Adrenal gland (tissue), 12 donors: Measurements from ENCODE around the gene YAP1. TPM values are rescaled to one million over a fixed set of nuclear protein-coding genes. Genes with fewer than 3 reads are reported as not detected.

Source experiments
- DNase-seq, 7 donors: peaks; one replicate each; pipeline ENCODE4 v3.0.0-alpha.2; 2019 to 2020
- H3K27ac ChIP-seq, 5 donors: fragments of 200-600 bp; sonication (generic) in 4 of 5; 1 replicate in 3 of 5; 2 replicates in 2 of 5; pipeline versions ENCODE4 v1.5.1 to v1.8.0; 2016 to 2020; ENCODE audit warnings: mild to moderate bottlenecking in 1 of 5
- H3K27me3 ChIP-seq: fragments of 200-600 bp; 2 replicates; pipeline ENCODE4 v1.8.0; 2021
- H3K36me3 ChIP-seq, 2 donors: fragments of 200-600 bp; replicated peaks in 1 of 2; 1 replicate in 1 of 2; 2 replicates in 1 of 2; pipeline versions ENCODE4 v1.5.1 to v1.8.0; 2018 to 2022
- H3K4me1 ChIP-seq, 2 donors: fragments of 200-600 bp; replicated peaks in 1 of 2; 1 replicate in 1 of 2; 2 replicates in 1 of 2; pipeline versions ENCODE4 v1.5.1 to v1.8.0; 2018 to 2021
- H3K4me3 ChIP-seq, 4 donors: fragments of 200-600 bp; sonication (generic) in 3 of 4; one replicate each; pipeline ENCODE4 v1.5.1; 2016 to 2018
- H3K9me3 ChIP-seq, 3 donors: fragments of 200-600 bp; sonication (generic) in 1 of 3; replicated peaks in 1 of 3; 1 replicate in 2 of 3; 2 replicates in 1 of 3; pipeline versions ENCODE4 v1.5.1 to v1.8.0; 2016 to 2021
- CTCF ChIP-seq, 6 experiments: fragments of 450-650 bp in 4 of 6; fragments of 200-600 bp in 2 of 6; sonication (generic) in 1 of 6; IDR thresholded peaks; 1 replicate in 5 of 6; 2 replicates in 1 of 6; pipeline versions ENCODE4 v1.5.1 to v1.8.0; 2016 to 2021; ENCODE audit warnings: antibody characterized with exemption in 6 of 6, mild to moderate bottlenecking in 2 of 6, moderate library complexity in 1 of 6
- POLR2A ChIP-seq, 2 donors: fragments of 450-650 bp; IDR thresholded peaks; one replicate each; pipeline ENCODE4 v1.6.1; 2017; ENCODE audit warnings: antibody characterized with exemption in 2 of 2, mild to moderate bottlenecking in 2 of 2, moderate library complexity in 1 of 2
- WGBS, 4 donors: extraction: QIAGEN DNeasy Blood & Tissue Kit in 2 of 4; methylation state at CpG; one replicate each; pipeline versions ENCODE4 v1.1.5 to v1.1.7; 2013 to 2017; 5-methylcytosine and 5-hydroxymethylcytosine counted together
- intact Hi-C, 2 donors: fragments of 100-400 bp; cut with DNase I; formaldehyde crosslinking; loops; one replicate each; pipeline versions ENCODE4 v1.14.1 to v1.15.0; 2022 to 2023
- polyA plus RNA-seq, 3 donors: library from polyadenylated mRNA; stranded (reverse); fragments of 200-250 nt in 2 of 3; fragments of 350-450 nt in 1 of 3; fragmentation: Illumina TruSeq in 1 of 3; extraction: RNeasy Lipid Tissue Mini Kit (QIAGEN cat#74804) in 1 of 3; gene quantifications; one replicate each; pipeline ENCODE4 v1.2.3, GENCODE V29; 2013 to 2014
- total RNA-seq, 9 donors: library from RNA; depleted of rRNA in 4 of 9; stranded (reverse); fragments of >200 nt in 4 of 9; fragments of 120-200 nt in 1 of 9; fragmentation: NEBNext Ultra II Directional in 1 of 9; extraction: Animal tissue kit (Norgen Biotek cat#: 25700) in 1 of 9; gene quantifications; one replicate each; pipeline versions ENCODE4 v1.1.0 to v1.2.4, GENCODE V29; 2013 to 2023
- donor health status: healthy with polysubstance abuse.
- donor health status: Bipolar disorder and iron deficiency.
- donor health status: DM: yes; HTN: yes; CAD: no.
- donor health status: DM: no; HTN: no; CAD: no.
- donor health status: DM: no; HTN: no; CAD: no.
- donor health status: DM: yes; HTN: yes; CAD: no.

YAP1 gene
- total and polyA plus RNA-seq, 12 donors = 16.3 to 135 (median 82.9) TPM

DNA sequence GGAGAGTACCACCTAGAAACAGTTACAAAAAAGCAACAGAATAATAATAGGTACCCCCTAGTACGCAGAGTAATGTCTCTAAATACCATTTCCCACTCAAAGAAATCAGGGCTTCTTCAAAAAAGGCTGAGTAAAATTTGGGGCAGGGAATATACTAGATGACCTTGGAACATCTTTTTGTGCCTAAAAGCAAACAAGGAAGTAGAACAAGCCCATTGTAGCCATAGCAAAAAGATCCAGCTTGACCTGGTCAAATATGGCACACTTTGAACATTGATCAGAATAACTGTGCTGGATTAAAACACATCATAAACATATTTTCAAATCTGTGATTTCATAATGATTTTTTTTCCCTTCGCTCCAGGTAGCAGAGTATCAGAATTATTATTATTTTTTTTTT lies 91.5 kb downstream of the YAP1 start:
- WGBS, 4 donors = 93 to 97% (median 95%) methylated on average over 2 of the region's 2 CpGs
- intact Hi-C loops = no loop called here
- H3K4me3 ChIP-seq = no peak overlapping the region
- no peak for TF ChIP-seq POLR2A (IDR thresholded peaks at IDR 0.05)
- TF ChIP-seq CTCF (IDR thresholded peaks at IDR 0.05) = no peak
- DNase-seq = no peak
- no peaks in the 10 kb centered on the region for H3K9me3 ChIP-seq
- no peaks in the 10 kb centered on the region for H3K4me1 ChIP-seq
- H3K36me3 ChIP-seq = peaks cover 0 to under 1% of the 10 kb centered on the region in 2 donors
- no peak overlapping the region for H3K27ac ChIP-seq
- no peaks in the 10 kb centered on the region for H3K27me3 ChIP-seq

- WGBS, 4 donors = 82 to 91% (median 88%) methylated on average over 3 of the region's 3 CpGs
- intact Hi-C loops = no loop called here
These were observed 92.7 kb downstream of the YAP1 start for GRCh38 chr11:102202972-102203371.

GRCh38 chr11:102204174-102204573 lies 93.9 kb downstream of the YAP1 start:
- Histone ChIP-seq H3K4me1 (no peaks in the 10 kb centered on the region), H3K27me3 (no peaks in the 10 kb centered on the region), H3K36me3 (peaks cover 0 to 8% of the 10 kb centered on the region in 2 donors), H3K4me3 (no peak overlapping the region), H3K9me3 (no peaks in the 10 kb centered on the region), H3K27ac (no peak overlapping the region)
- intact Hi-C loops = no loop called here
- no peak for TF ChIP-seq CTCF (IDR thresholded peaks at IDR 0.05)
- TF ChIP-seq POLR2A (IDR thresholded peaks at IDR 0.05) = no peak
- WGBS, 4 donors = 28 to 46% (median 41%) methylated on average over 2 of the region's 2 CpGs
- DNase-seq = no peak

More at GRCh38 chr11:102202972-102203371, 92.7 kb downstream of the YAP1 start:
- TF ChIP-seq POLR2A (IDR thresholded peaks at IDR 0.05) (no peak), CTCF (IDR thresholded peaks at IDR 0.05) (no peak)
- H3K4me3 ChIP-seq = no peak overlapping the region
- H3K4me1 ChIP-seq = no peaks in the 10 kb centered on the region
- no peaks in the 10 kb centered on the region for H3K9me3 ChIP-seq
- DNase-seq = no peak
- H3K27me3 ChIP-seq = no peaks in the 10 kb centered on the region
- no peak overlapping the region for H3K27ac ChIP-seq
- peaks cover 0 to 5% of the 10 kb centered on the region in 2 donors for H3K36me3 ChIP-seq

DNA sequence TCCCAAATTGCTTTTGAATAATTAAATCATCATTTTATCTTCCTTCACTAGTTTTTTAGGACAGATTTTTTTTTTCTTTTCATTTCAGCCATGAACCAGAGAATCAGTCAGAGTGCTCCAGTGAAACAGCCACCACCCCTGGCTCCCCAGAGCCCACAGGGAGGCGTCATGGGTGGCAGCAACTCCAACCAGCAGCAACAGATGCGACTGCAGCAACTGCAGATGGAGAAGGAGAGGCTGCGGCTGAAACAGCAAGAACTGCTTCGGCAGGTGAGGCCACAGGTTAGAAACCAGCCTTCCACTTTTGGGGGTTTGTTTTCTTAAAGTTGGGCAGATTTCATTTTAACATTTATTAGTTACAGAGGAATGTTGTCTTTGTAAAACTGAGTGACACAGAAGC lies 95.6 kb downstream of the YAP1 start:
- H3K4me3 ChIP-seq = no peak overlapping the region
- TF ChIP-seq CTCF (IDR thresholded peaks at IDR 0.05) (no peak), POLR2A (IDR thresholded peaks at IDR 0.05) (no peak)
- no peaks in the 10 kb centered on the region for H3K9me3 ChIP-seq
- DNase-seq = no peak
- H3K4me1 ChIP-seq = no peaks in the 10 kb centered on the region
- H3K27ac ChIP-seq = no peak overlapping the region
- 81 to 88% (median 87%) methylated on average over 4 of the region's 4 CpGs for WGBS, 4 donors
- no peaks in the 10 kb centered on the region for H3K27me3 ChIP-seq
- H3K36me3 ChIP-seq = peaks cover 0 to 8% of the 10 kb centered on the region in 2 donors
- intact Hi-C loops = no loop called here
